SH-SY5Y (cell line): ENCODE measurements around the gene TTLL8.

ENCODE experiments used
- GATA2 ChIP-seq: IDR thresholded peaks from 2 replicates; pipeline ENCODE4 v1.6.1; 2011; ENCODE audit warnings: mild to moderate bottlenecking, low read depth, low read length
- GATA3 ChIP-seq: IDR thresholded peaks from 2 replicates; pipeline ENCODE4 v1.6.1; 2011; ENCODE audit warnings: low read depth, mild to moderate bottlenecking, low read length, moderate library complexity

DNA sequence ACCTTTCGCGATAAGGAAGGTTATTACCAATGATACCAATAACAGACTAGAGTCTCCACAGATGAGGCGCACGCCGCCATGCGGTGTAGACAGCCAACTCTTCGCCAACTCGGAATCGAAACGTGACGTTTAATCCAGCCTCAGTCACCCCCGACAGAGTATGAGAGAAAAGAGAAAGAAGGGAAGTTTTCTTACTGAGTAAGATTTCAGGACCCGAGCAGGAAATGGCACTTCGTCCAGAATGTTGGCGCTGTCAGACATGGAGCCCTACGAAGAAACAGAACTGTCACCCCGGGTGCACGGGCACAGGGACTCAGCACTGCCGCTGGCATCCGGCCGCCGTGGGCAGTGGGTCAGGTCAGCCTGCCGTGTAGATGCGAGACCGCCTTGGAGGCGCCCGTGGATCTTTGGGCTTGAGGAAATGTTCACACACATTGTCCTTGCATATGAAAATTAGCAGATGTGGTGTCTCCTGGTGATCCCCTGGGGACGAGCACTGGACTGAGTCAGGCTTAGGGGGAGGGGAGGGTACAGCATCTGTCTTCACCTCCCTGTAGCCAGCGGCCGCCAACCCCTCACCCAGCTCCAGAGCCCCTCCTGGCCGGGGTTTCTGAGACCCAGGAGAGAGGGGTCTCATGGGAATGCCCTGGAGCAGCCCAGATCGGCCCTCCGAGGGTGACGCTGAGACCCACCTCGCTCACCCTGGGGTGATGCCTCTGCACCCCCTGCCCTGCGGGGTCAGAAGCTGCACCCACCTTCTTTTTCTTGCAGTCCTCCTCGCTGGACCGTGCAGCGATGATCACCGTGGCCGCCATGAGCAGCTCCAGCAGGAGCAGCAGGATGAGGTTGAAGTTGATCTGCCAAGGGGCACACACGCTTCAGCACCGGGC lies 18.8 kb upstream of the TTLL8 start:
- TF ChIP-seq GATA2, result no peak
- TF ChIP-seq GATA3, result no peak
